NOMO-1 treated with DMSO at 0.1 percent for 48 hours (cell line): Measurements from ENCODE around the gene EHBP1.
"Not testable (repeated sequence)": the region's sequence is repeated elsewhere in the genome, so short reads cannot be mapped to it uniquely, and the experiment has no call there.

Source experiments
- DNase-seq: peaks from one replicate; lab custom pipeline; 2025; ENCODE audit not compliant: unreplicated experiment; lab: John Stamatoyannopoulos, UW

Gene EHBP1

GRCh38 chr2:63058921-63059792, 353.6 kb downstream of the EHBP1 start:
- peak; percentile 17 for DNase-seq

GRCh38 chr2:63059793-63060471, 354.4 kb downstream of the EHBP1 start:
- peak; percentile 83 for DNase-seq

GRCh38 chr2:63060472-63060991, 355.0 kb downstream of the EHBP1 start:
- DNase-seq = no peak

GRCh38 chr2:63064197-63064596, 358.7 kb downstream of the EHBP1 start:
- DNase-seq = no peak

- DNase-seq = no peak
Observed at GRCh38 chr2:63064661-63065060, 359.1 kb downstream of the EHBP1 start.

GRCh38 chr2:63066265-63066664, 360.8 kb downstream of the EHBP1 start:
- no peak for DNase-seq

GRCh38 chr2:63066838-63067237, 361.3 kb downstream of the EHBP1 start:
- no peak for DNase-seq

- no peak for DNase-seq
Observed at GRCh38 chr2:63071664-63072063, 366.2 kb downstream of the EHBP1 start.

- DNase-seq = peak; percentile 45
Observed at GRCh38 chr2:63073994-63074393, 368.5 kb downstream of the EHBP1 start.

GRCh38 chr2:63074399-63074798, 368.9 kb downstream of the EHBP1 start:
- not testable (repeated sequence) for DNase-seq

GRCh38 chr2:63078852-63079606, 373.5 kb downstream of the EHBP1 start:
- peak; percentile 32 for DNase-seq

- no peak for DNase-seq
Observed at GRCh38 chr2:63081404-63081803, 375.9 kb downstream of the EHBP1 start.

- no peak for DNase-seq
Observed at GRCh38 chr2:63086687-63087086, 381.2 kb downstream of the EHBP1 start.

GRCh38 chr2:63092401-63092800, 386.9 kb downstream of the EHBP1 start:
- no peak for DNase-seq

- no peak for DNase-seq
Observed at GRCh38 chr2:63092857-63093256, 387.3 kb downstream of the EHBP1 start.

GRCh38 chr2:63093502-63093901, 388.0 kb downstream of the EHBP1 start:
- DNase-seq = no peak
